SK-N-MC (cell line): ENCODE data around the gene GAPDH.
"Not testable (repeated sequence)": the region's sequence is repeated elsewhere in the genome, so short reads cannot be mapped to it uniquely, and the experiment has no call there.

Experiments used
- EZH2 ChIP-seq: fragments of 200-600 bp; sonication (generic); IDR thresholded peaks from one replicate; pipeline ENCODE4 v1.6.1; 2017; ENCODE audit warnings: antibody characterized with exemption
- POLR2AphosphoS5 ChIP-seq: IDR thresholded peaks from 2 replicates; pipeline ENCODE4 v1.6.1; 2012; ENCODE audit warnings: mild to moderate bottlenecking, low read depth, low read length, borderline replicate concordance

GRCh38 chr12:6490673-6491072, 43.6 kb upstream of the GAPDH start:
- not testable (repeated sequence) for TF ChIP-seq POLR2AphosphoS5, EZH2
